H9 (cell line): Measurements from ENCODE around the gene RCN1. TPM values are rescaled to one million over a fixed set of nuclear protein-coding genes. Genes with fewer than 3 reads are reported as not detected.

Source experiments
- DNase-seq: peaks from one replicate; pipeline ENCODE4 v3.0.0-alpha.2; 2017
- H2AFZ ChIP-seq: one replicate; pipeline ENCODE4 v1.6.1; 2013; ENCODE audit warnings: mild to moderate bottlenecking, low read length, control low read depth, moderate library complexity
- H2AK5ac ChIP-seq: 2 replicates; pipeline ENCODE4 v1.6.1; 2013; ENCODE audit warnings: low read length, control low read depth, mixed read lengths; ENCODE audit not compliant: insufficient read length
- H2BK120ac ChIP-seq: one replicate; pipeline ENCODE4 v1.6.1; 2013; ENCODE audit warnings: low read depth, mild to moderate bottlenecking, low read length, control low read depth, inconsistent platforms; ENCODE audit not compliant: poor library complexity, severe bottlenecking
- H2BK12ac ChIP-seq: 2 replicates; pipeline ENCODE4 v1.6.1; 2013; ENCODE audit warnings: low read length, control low read depth, mixed read lengths, low read depth; ENCODE audit not compliant: insufficient read length
- H2BK15ac ChIP-seq: 2 replicates; pipeline ENCODE4 v1.6.1; 2013; ENCODE audit warnings: low read depth, low read length, control low read depth
- H2BK20ac ChIP-seq: one replicate; pipeline ENCODE4 v1.6.1; 2013; ENCODE audit warnings: low read depth, mild to moderate bottlenecking, low read length, control low read depth, inconsistent platforms; ENCODE audit not compliant: poor library complexity, severe bottlenecking
- H2BK5ac ChIP-seq: 2 replicates; pipeline ENCODE4 v1.6.1; 2013; ENCODE audit warnings: low read length, control low read depth, mixed read lengths; ENCODE audit not compliant: insufficient read length
- H3K14ac ChIP-seq: 2 replicates; pipeline ENCODE4 v1.6.1; 2013; ENCODE audit warnings: low read length, control low read depth; ENCODE audit not compliant: insufficient read depth
- H3K18ac ChIP-seq: 2 replicates; pipeline ENCODE4 v1.6.1; 2013; ENCODE audit warnings: low read depth, mild to moderate bottlenecking, mixed read lengths, low read length, control low read depth; ENCODE audit not compliant: insufficient read length
- H3K23ac ChIP-seq: 2 replicates; pipeline ENCODE4 v1.6.1; 2013; ENCODE audit warnings: low read length, control low read depth, mixed read lengths, low read depth; ENCODE audit not compliant: insufficient read length
- H3K23me2 ChIP-seq: 2 replicates; pipeline ENCODE4 v1.6.1; 2013; ENCODE audit warnings: low read depth, mild to moderate bottlenecking, mixed read lengths, low read length, control low read depth; ENCODE audit not compliant: insufficient read length, poor library complexity, severe bottlenecking
- H3K27ac ChIP-seq: 2 replicates; pipeline ENCODE4 v1.5.1; 2013; ENCODE audit warnings: low read length, control low read depth, mixed read lengths, low read depth; ENCODE audit not compliant: insufficient read length
- H3K27me3 ChIP-seq: 2 replicates; pipeline ENCODE4 v1.6.1; 2013; ENCODE audit warnings: low read length, control low read depth, inconsistent platforms; ENCODE audit not compliant: insufficient read depth
- H3K4ac ChIP-seq: 2 replicates; pipeline ENCODE4 v1.6.1; 2013; ENCODE audit warnings: low read depth, mild to moderate bottlenecking, control low read depth, inconsistent platforms, low read length, moderate library complexity
- H3K4me1 ChIP-seq: 2 replicates; pipeline ENCODE4 v1.6.1; 2013; ENCODE audit warnings: low read length, control low read depth, inconsistent platforms; ENCODE audit not compliant: insufficient read depth
- H3K4me2 ChIP-seq: 2 replicates; pipeline ENCODE4 v1.6.1; 2013; ENCODE audit warnings: low read length, control low read depth, mixed read lengths; ENCODE audit not compliant: insufficient read length, insufficient read depth
- H3K56ac ChIP-seq: 2 replicates; pipeline ENCODE4 v1.6.1; 2013; ENCODE audit warnings: low read depth, mild to moderate bottlenecking, mixed read lengths, low read length, control low read depth; ENCODE audit not compliant: insufficient read length
- H3K79me1 ChIP-seq: 2 replicates; pipeline ENCODE4 v1.6.1; 2013; ENCODE audit warnings: low read depth, mild to moderate bottlenecking, moderate library complexity, low read length, control low read depth, inconsistent platforms; ENCODE audit not compliant: insufficient read depth, poor library complexity, severe bottlenecking
- H3K79me2 ChIP-seq: 2 replicates; pipeline ENCODE4 v1.6.1; 2013; ENCODE audit warnings: low read length, control low read depth, inconsistent platforms; ENCODE audit not compliant: insufficient read depth
- H3K9ac ChIP-seq: 2 replicates; pipeline ENCODE4 v1.6.1; 2013; ENCODE audit warnings: low read length, control low read depth, mixed read lengths; ENCODE audit not compliant: insufficient read length; ENCODE audit errors: extremely low read depth
- H3K9me3 ChIP-seq: one replicate; pipeline ENCODE4 v1.6.1; 2013; ENCODE audit warnings: low read depth, low read length, inconsistent platforms; ENCODE audit not compliant: control insufficient read depth
- H3T11ph ChIP-seq: one replicate; pipeline ENCODE4 v1.6.1; 2013; ENCODE audit warnings: mild to moderate bottlenecking, low read length, control low read depth, inconsistent platforms
- H4K20me1 ChIP-seq: one replicate; pipeline ENCODE4 v1.6.1; 2013; ENCODE audit not compliant: control insufficient read depth, insufficient read length, insufficient read depth
- H4K5ac ChIP-seq: 2 replicates; pipeline ENCODE4 v1.6.1; 2013; ENCODE audit warnings: low read depth, mild to moderate bottlenecking, mixed read lengths, low read length, control low read depth; ENCODE audit not compliant: insufficient read length
- H4K8ac ChIP-seq: replicated peaks from 2 replicates; pipeline ENCODE4 v1.6.1; 2013; ENCODE audit warnings: low read length, control low read depth, mixed read lengths, low read depth; ENCODE audit not compliant: insufficient read length
- H4K91ac ChIP-seq: 2 replicates; pipeline ENCODE4 v1.6.1; 2013; ENCODE audit warnings: low read depth, mild to moderate bottlenecking, moderate library complexity, mixed read lengths, low read length, control low read depth; ENCODE audit not compliant: insufficient read length
- H3K27ac Mint-ChIP-seq, 3 experiments: 2 replicates in 2 of 3; 3 replicates in 1 of 3; pipeline ENCODE4 v1.8.0; 2020 to 2021; ENCODE audit warnings: mixed read lengths in 3 of 3, mild to moderate bottlenecking in 1 of 3, moderate library complexity in 1 of 3
- H3K27me3 Mint-ChIP-seq: 2 replicates; pipeline ENCODE4 v1.8.0; 2021; ENCODE audit warnings: low read depth, mild to moderate bottlenecking, moderate library complexity, mixed read lengths
- H3K36me3 Mint-ChIP-seq, 3 experiments: 2 replicates in 2 of 3; 3 replicates in 1 of 3; pipeline ENCODE4 v1.8.0; 2020 to 2021; ENCODE audit warnings: low read depth in 3 of 3, mixed read lengths in 3 of 3; ENCODE audit not compliant: insufficient read depth in 1 of 3
- H3K4me1 Mint-ChIP-seq, 2 experiments: 2 replicates each; pipeline ENCODE4 v1.8.0; 2020; ENCODE audit warnings: mixed read lengths in 2 of 2
- H3K4me3 Mint-ChIP-seq, 2 experiments: 2 replicates in 1 of 2; 3 replicates in 1 of 2; pipeline ENCODE4 v1.8.0; 2020 to 2021; ENCODE audit warnings: mild to moderate bottlenecking in 2 of 2, mixed read lengths in 2 of 2, moderate library complexity in 1 of 2
- H3K9me3 Mint-ChIP-seq, 2 experiments: 2 replicates in 1 of 2; 3 replicates in 1 of 2; pipeline ENCODE4 v1.8.0; 2020; ENCODE audit warnings: mild to moderate bottlenecking in 2 of 2, mixed read lengths in 2 of 2, moderate library complexity in 1 of 2
- WGBS: extraction: QIAGEN DNeasy Blood & Tissue Kit; methylation state at CpG from one replicate; pipeline ENCODE4 v1.1.7; 2013; ENCODE audit warnings: missing lambda C conversion rate, low lambda C conversion rate, mixed read lengths; ENCODE audit not compliant: insufficient read length; ENCODE audit errors: extremely low coverage; 5-methylcytosine and 5-hydroxymethylcytosine counted together
- total RNA-seq: library from RNA; stranded (reverse); gene quantifications from 2 replicates; pipeline ENCODE4 v1.2.1, GENCODE V29; 2021
- TF ChIP-seq, protein P1 (sequence below): fragments of 200-600 bp; sonication (generic); conservative IDR thresholded peaks from 3 replicates; pipeline ENCODE4 v1.8.0; 2021; ENCODE audit warnings: antibody characterized with exemption, mild to moderate bottlenecking

The RCN1 gene
- total RNA-seq, 1 experiment from 2014 or later: 109 TPM

DNA sequence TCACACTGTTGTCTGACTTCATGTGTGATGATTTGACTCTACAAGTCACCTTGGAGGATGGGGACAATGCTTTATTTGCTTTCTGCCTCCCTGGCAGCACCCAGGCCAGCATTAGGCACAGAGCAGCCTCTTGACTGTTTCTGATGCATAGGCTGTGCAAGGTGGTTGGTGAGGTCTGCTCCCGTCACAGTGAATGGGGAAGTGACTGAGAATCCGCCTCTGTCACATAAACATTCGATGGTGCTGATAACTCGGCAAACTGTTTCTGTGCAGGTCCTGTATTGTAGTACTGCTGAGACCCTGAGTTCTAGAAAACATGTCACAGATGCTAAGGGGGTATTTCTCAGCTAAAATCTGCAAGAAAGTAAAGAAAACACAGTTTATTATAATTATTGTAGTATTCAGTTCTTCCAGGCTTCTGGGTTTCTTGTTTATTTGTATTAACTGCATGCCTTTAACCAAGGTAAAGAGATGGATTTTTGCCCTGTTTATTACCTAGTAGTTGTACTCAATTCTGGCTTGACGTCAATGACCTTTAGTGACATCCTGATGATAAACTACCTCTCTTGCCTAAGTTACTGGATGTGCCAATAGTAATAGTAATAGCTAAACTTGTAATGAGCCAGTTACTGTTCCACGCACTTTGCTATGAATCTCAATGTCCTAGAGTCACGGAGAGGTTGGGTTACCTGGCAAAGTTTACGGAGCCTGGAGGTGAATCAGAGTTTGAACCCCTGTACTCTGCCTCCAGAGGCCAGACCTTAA, 24.8 kb upstream of the RCN1 start:
- Histone ChIP-seq H3K9ac (no peak overlapping the region), H3K14ac (no peak overlapping the region), H3K27me3 (no peaks in the 10 kb centered on the region), H3K23ac (no peak overlapping the region), H3K4ac (no peak overlapping the region), H2AK5ac (no peak overlapping the region), H4K20me1 (no peaks in the 10 kb centered on the region), H3K79me1 (no peaks in the 10 kb centered on the region), H2BK5ac (no peak overlapping the region), H3K23me2 (no peaks in the 10 kb centered on the region), H3K18ac (no peak overlapping the region), H3K4me1 (no peaks in the 10 kb centered on the region), H4K5ac (no peak overlapping the region), H3K9me3 (no peaks in the 10 kb centered on the region), H3K27ac (no peak overlapping the region), H2BK12ac (no peak overlapping the region), H2BK15ac (no peak overlapping the region), H3T11ph (no peak overlapping the region), H2BK20ac (no peak overlapping the region), H4K91ac (no peak overlapping the region), H3K4me2 (no peak overlapping the region), H2AFZ (no peak overlapping the region), H3K56ac (no peak overlapping the region), H3K79me2 (no peaks in the 10 kb centered on the region), H4K8ac (peak overlapping the region; percentile 63), H2BK120ac (no peak overlapping the region)
- no peak overlapping the region for H3K27ac Mint-ChIP-seq
- no peaks in the 10 kb centered on the region for H3K9me3 Mint-ChIP-seq
- H3K4me1 Mint-ChIP-seq: peaks cover 2 to 9% of the 10 kb centered on the region in 2 experiments; a peak in 2 of 4 replicates
- H3K36me3 Mint-ChIP-seq: no peaks in the 10 kb centered on the region
- H3K27me3 Mint-ChIP-seq: peaks cover 6% of the 10 kb centered on the region
- H3K4me3 Mint-ChIP-seq: no peak overlapping the region
- no CpG with 5 or more reads among the region's 8 CpGs for WGBS
- TF ChIP-seq, protein P1, sequence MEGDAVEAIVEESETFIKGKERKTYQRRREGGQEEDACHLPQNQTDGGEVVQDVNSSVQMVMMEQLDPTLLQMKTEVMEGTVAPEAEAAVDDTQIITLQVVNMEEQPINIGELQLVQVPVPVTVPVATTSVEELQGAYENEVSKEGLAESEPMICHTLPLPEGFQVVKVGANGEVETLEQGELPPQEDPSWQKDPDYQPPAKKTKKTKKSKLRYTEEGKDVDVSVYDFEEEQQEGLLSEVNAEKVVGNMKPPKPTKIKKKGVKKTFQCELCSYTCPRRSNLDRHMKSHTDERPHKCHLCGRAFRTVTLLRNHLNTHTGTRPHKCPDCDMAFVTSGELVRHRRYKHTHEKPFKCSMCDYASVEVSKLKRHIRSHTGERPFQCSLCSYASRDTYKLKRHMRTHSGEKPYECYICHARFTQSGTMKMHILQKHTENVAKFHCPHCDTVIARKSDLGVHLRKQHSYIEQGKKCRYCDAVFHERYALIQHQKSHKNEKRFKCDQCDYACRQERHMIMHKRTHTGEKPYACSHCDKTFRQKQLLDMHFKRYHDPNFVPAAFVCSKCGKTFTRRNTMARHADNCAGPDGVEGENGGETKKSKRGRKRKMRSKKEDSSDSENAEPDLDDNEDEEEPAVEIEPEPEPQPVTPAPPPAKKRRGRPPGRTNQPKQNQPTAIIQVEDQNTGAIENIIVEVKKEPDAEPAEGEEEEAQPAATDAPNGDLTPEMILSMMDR: no peak
- no peak for DNase-seq
